HepG2 (cell line): Measurements from ENCODE around the gene CLEC11A. TPM values are rescaled to one million over a fixed set of nuclear protein-coding genes. Genes with fewer than 3 reads are reported as not detected.

Experiments used
- ATAC-seq: fragments of 200-7000 bp; cut with Tn5 transposase; 3 replicates; pipeline ENCODE4 v1.9.1; 2020; ENCODE audit warnings: mild to moderate bottlenecking, moderate library complexity
- BruUV-seq: library from RNA; stranded (reverse); fragments of 400-500 nt; replicated peaks from 2 replicates; lab custom pipeline; 2021; lab: Mats Ljungman, UMichigan
- CTCF ChIA-PET: fragments of 300-600 bp; formaldehyde crosslinking; extraction: SDS; loops from one replicate; lab custom pipeline; 2021; ENCODE audit warnings: low total read pairs, inconsistent platforms, low intra/inter-chr PET ratio; lab: Yijun Ruan, JAX
- POLR2A ChIA-PET: fragments of 350-600 bp; sonication (Branson Sonifier 250); formaldehyde crosslinking; loops from one replicate; lab custom pipeline; 2020; ENCODE audit warnings: antibody characterized with exemption, inconsistent platforms; lab: Yijun Ruan, JAX
- DNase-seq: peaks from one replicate; pipeline ENCODE4 v3.0.0-alpha.2; 2015; ENCODE audit warnings: low spot score
- FAIRE-seq: peaks from 3 replicates; lab custom pipeline; 2011; peaks lifted over from hg19 to GRCh38; lab: Jason Lieb, UNC
- H2AFZ ChIP-seq: one replicate; pipeline ENCODE4 v1.6.1; 2011; ENCODE audit warnings: low read length, inconsistent platforms
- H3K27ac ChIP-seq: fragments of 300-600 bp; 3 replicates; pipeline ENCODE4 v1.8.0; 2011; ENCODE audit warnings: mixed run types, mild to moderate bottlenecking, mixed read lengths, low read length, inconsistent platforms; ENCODE audit not compliant: insufficient read depth; ENCODE audit errors: extremely low read length
- H3K27me3 ChIP-seq, 2 experiments: fragments of 200-600 bp in 1 of 2; 2 replicates in 1 of 2; 3 replicates in 1 of 2; pipeline versions ENCODE4 v1.6.0 to v1.8.0; 2011; ENCODE audit warnings: low read length in 2 of 2, mild to moderate bottlenecking in 2 of 2, moderate library complexity in 2 of 2, inconsistent platforms in 1 of 2; ENCODE audit not compliant: insufficient read depth in 2 of 2, control insufficient read depth in 1 of 2
- H3K36me3 ChIP-seq, 2 experiments: fragments of 200-600 bp in 1 of 2; replicated peaks in 1 of 2; 2 replicates in 1 of 2; 3 replicates in 1 of 2; pipeline versions ENCODE4 v1.5.1 to v1.8.0; 2011; ENCODE audit warnings: low read length in 2 of 2, inconsistent platforms in 1 of 2; ENCODE audit not compliant: insufficient read depth in 2 of 2, control insufficient read depth in 1 of 2
- H3K4me1 ChIP-seq: 2 replicates; pipeline ENCODE4 v1.5.1; 2012; ENCODE audit warnings: low read length, inconsistent platforms; ENCODE audit not compliant: insufficient read depth
- H3K4me2 ChIP-seq: 2 replicates; pipeline ENCODE4 v1.6.0; 2011; ENCODE audit warnings: low read depth, low read length, inconsistent platforms
- H3K4me3 ChIP-seq, 3 experiments: fragments of 200-600 bp in 1 of 3; sonication (generic), shearing (Covaris generic) in 1 of 3; replicated peaks in 1 of 3; 2 replicates each; pipeline ENCODE4 v1.5.1; 2011 to 2016; ENCODE audit warnings: low read length in 3 of 3, inconsistent platforms in 2 of 3, low read depth in 2 of 3, mild to moderate bottlenecking in 2 of 3, control low read depth in 1 of 3, mixed read lengths in 1 of 3; ENCODE audit not compliant: insufficient read depth in 1 of 3
- H3K79me2 ChIP-seq: one replicate; pipeline ENCODE4 v1.6.1; 2011; ENCODE audit warnings: low read length, inconsistent platforms; ENCODE audit not compliant: insufficient read depth
- H3K9ac ChIP-seq: 2 replicates; pipeline ENCODE4 v1.6.0; 2011; ENCODE audit warnings: mild to moderate bottlenecking, low read depth, low read length, inconsistent platforms; ENCODE audit not compliant: insufficient read depth
- H3K9me3 ChIP-seq: 2 replicates; pipeline ENCODE4 v1.5.1; 2012; ENCODE audit warnings: mild to moderate bottlenecking, low read length
- H4K20me1 ChIP-seq: 2 replicates; pipeline ENCODE4 v1.6.0; 2011; ENCODE audit warnings: inconsistent platforms, mild to moderate bottlenecking, low read length, moderate library complexity; ENCODE audit not compliant: insufficient read depth
- ATF7-NPFF ChIP-seq: sonication (generic); formaldehyde crosslinking; IDR thresholded peaks from 2 replicates; pipeline ENCODE4 v1.8.1; 2023; ENCODE audit warnings: mild to moderate bottlenecking, low read depth, missing genetic modification reagents, moderate library complexity
- CC2D1A ChIP-seq: sonication (generic); formaldehyde crosslinking; IDR thresholded peaks from 2 replicates; pipeline ENCODE4 v1.8.1; 2023; ENCODE audit warnings: mild to moderate bottlenecking, missing genetic modification reagents
- FIP1L1 ChIP-seq: fragments of 200-400 bp; formaldehyde crosslinking; IDR thresholded peaks from 2 replicates; pipeline ENCODE4 v1.6.1; 2018; ENCODE audit warnings: low read depth, mild to moderate bottlenecking, low read length, moderate library complexity, borderline replicate concordance; ENCODE audit not compliant: insufficient read depth
- KDM2A ChIP-seq: sonication (generic); formaldehyde crosslinking; IDR thresholded peaks from 2 replicates; pipeline ENCODE4 v1.4.0; 2020; ENCODE audit warnings: low read depth, missing genetic modification reagents, borderline replicate concordance
- KDM4B ChIP-seq: sonication (generic); formaldehyde crosslinking; IDR thresholded peaks from 2 replicates; pipeline ENCODE4 v1.4.0; 2020; ENCODE audit warnings: missing genetic modification reagents
- MYC ChIP-seq: sonication (generic); formaldehyde crosslinking; IDR thresholded peaks from 2 replicates; pipeline ENCODE4 v1.9.0; 2021; ENCODE audit warnings: missing genetic modification reagents, borderline replicate concordance
- PAWR ChIP-seq: sonication (generic); formaldehyde crosslinking; IDR thresholded peaks from 2 replicates; pipeline ENCODE4 v1.4.0; 2020; ENCODE audit warnings: missing genetic modification reagents, mild to moderate bottlenecking, borderline replicate concordance
- RARG ChIP-seq: sonication (generic); formaldehyde crosslinking; IDR thresholded peaks from 2 replicates; pipeline ENCODE4 v1.4.0; 2020; ENCODE audit warnings: low read depth, mild to moderate bottlenecking, missing genetic modification reagents
- REPIN1 ChIP-seq: sonication (generic); formaldehyde crosslinking; IDR thresholded peaks from 2 replicates; pipeline ENCODE4 v1.8.0; 2022; ENCODE audit warnings: missing genetic modification reagents, low read depth, mild to moderate bottlenecking, borderline replicate concordance
- SALL2 ChIP-seq: sonication (generic); formaldehyde crosslinking; IDR thresholded peaks from 2 replicates; pipeline ENCODE4 v1.8.1; 2023; ENCODE audit warnings: mild to moderate bottlenecking, missing genetic modification reagents, inconsistent platforms
- XRCC5 ChIP-seq: fragments of 200-400 bp; formaldehyde crosslinking; optimal IDR thresholded peaks from 2 replicates; pipeline ENCODE3; 2017; ENCODE audit warnings: mild to moderate bottlenecking, low read length
- ZC3H4 ChIP-seq: sonication (generic); formaldehyde crosslinking; IDR thresholded peaks from 2 replicates; pipeline ENCODE4 v1.4.0; 2020; ENCODE audit warnings: missing genetic modification reagents, borderline replicate concordance
- ZNF367 ChIP-seq: sonication (generic); formaldehyde crosslinking; IDR thresholded peaks from 2 replicates; pipeline ENCODE4 v1.4.0; 2020; ENCODE audit warnings: missing genetic modification reagents, borderline replicate concordance
- WGBS: methylation state at CpG from one replicate; pipeline ENCODE4 v1.1.6; 2017; ENCODE audit warnings: low lambda C conversion rate; 5-methylcytosine and 5-hydroxymethylcytosine counted together
- in situ Hi-C: cut with HindIII; loops from 2 replicates; pipeline ENCODE4 v1.10.0; 2017; ENCODE audit warnings: low pct_unique_long_range_greater_than_20kb; ENCODE audit not compliant: extremely low pct_ligation_motif_present
- intact Hi-C: fragments of 100-400 bp; cut with micrococcal nuclease; formaldehyde crosslinking; loops from one replicate; pipeline ENCODE4 v1.10.0; 2022; ENCODE audit not compliant: unreplicated experiment
- polyA plus RNA-seq, 8 experiments: library from polyadenylated mRNA; depleted of rRNA in 3 of 8; stranded (reverse) in 7 of 8; unstranded in 1 of 8; fragments of >200 nt; fragmentation: Illumina TruSeq in 4 of 8; extraction: Trizol in 4 of 8; gene quantifications; 2 replicates each; pipeline versions ENCODE4 v1.2.1 to v1.2.3, GENCODE V29; 2011 to 2016; ENCODE audit warnings: low read depth in 4 of 8, missing spikeins in 1 of 8, mixed read lengths in 1 of 8; ENCODE audit not compliant: insufficient read depth in 1 of 8
- total RNA-seq, 5 experiments: library from RNA; depleted of rRNA; stranded (reverse); fragments of >200 nt; fragmentation: Illumina TruSeq; extraction: Trizol; gene quantifications; 2 replicates each; pipeline ENCODE4 v1.2.3, GENCODE V29; 2016; ENCODE audit warnings: low read depth in 1 of 5
- TF ChIP-seq, protein P1 (sequence below): sonication (generic); formaldehyde crosslinking; IDR thresholded peaks from 2 replicates; pipeline ENCODE4 v1.4.0; 2020; ENCODE audit warnings: missing genetic modification reagents
- TF ChIP-seq, protein P2 (sequence below): sonication (generic); formaldehyde crosslinking; IDR thresholded peaks from 2 replicates; pipeline ENCODE4 v1.4.0; 2020; ENCODE audit warnings: mild to moderate bottlenecking, missing genetic modification reagents

Gene CLEC11A
- total and polyA plus RNA-seq, 2 of the 13 experiments (the other 11 are each of a cell fraction or from before 2014, with no cell fraction given), result not detected

DNA sequence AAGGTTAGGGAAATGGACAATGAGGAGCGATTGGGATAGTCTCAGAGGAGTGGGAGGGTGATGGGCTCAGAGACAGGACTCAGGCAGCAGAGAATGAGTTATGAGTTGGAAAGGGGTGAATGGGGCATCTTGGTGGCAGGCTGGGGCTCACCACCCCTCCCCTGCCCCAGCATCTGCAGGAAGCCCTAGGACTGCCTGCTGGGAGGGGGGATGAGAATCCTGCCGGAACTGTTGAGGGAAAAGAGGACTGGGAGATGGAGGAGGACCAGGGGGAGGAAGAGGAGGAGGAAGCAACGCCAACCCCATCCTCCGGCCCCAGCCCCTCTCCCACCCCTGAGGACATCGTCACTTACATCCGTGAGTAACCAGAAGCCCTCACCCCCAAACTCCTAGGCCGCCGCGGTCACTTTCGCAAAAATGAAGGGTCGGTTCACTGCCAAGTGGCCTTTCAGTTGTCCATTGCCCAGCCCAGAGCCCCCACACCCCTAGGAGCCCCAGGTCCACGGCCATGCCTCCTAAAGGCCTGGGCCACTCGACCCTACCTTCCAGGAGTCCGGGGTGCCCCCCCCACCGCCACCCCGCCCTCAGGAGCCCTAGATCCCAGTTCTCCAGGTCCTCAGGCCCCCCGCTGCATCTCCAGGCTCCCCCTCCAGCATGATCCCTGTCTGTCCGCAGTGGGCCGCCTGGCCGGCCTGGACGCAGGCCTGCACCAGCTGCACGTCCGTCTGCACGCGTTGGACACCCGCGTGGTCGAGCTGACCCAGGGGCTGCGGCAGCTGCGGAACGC, 764 bp downstream of the CLEC11A start (continued):
- no peak for TF ChIP-seq KDM2A (CRISPR knock-in tag)
- TF ChIP-seq ZC3H4, result no peak
- TF ChIP-seq, protein P1, sequence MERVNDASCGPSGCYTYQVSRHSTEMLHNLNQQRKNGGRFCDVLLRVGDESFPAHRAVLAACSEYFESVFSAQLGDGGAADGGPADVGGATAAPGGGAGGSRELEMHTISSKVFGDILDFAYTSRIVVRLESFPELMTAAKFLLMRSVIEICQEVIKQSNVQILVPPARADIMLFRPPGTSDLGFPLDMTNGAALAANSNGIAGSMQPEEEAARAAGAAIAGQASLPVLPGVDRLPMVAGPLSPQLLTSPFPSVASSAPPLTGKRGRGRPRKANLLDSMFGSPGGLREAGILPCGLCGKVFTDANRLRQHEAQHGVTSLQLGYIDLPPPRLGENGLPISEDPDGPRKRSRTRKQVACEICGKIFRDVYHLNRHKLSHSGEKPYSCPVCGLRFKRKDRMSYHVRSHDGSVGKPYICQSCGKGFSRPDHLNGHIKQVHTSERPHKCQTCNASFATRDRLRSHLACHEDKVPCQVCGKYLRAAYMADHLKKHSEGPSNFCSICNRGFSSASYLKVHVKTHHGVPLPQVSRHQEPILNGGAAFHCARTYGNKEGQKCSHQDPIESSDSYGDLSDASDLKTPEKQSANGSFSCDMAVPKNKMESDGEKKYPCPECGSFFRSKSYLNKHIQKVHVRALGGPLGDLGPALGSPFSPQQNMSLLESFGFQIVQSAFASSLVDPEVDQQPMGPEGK (CRISPR knock-in tag), result no peak
- no peak for TF ChIP-seq RARG (CRISPR knock-in tag)
- peak; percentile 39; the same call in 1 of the 2 replicates for TF ChIP-seq MYC (CRISPR knock-in tag)
- no peak for TF ChIP-seq CC2D1A (CRISPR knock-in tag)
- no peak for TF ChIP-seq SALL2

DNA sequence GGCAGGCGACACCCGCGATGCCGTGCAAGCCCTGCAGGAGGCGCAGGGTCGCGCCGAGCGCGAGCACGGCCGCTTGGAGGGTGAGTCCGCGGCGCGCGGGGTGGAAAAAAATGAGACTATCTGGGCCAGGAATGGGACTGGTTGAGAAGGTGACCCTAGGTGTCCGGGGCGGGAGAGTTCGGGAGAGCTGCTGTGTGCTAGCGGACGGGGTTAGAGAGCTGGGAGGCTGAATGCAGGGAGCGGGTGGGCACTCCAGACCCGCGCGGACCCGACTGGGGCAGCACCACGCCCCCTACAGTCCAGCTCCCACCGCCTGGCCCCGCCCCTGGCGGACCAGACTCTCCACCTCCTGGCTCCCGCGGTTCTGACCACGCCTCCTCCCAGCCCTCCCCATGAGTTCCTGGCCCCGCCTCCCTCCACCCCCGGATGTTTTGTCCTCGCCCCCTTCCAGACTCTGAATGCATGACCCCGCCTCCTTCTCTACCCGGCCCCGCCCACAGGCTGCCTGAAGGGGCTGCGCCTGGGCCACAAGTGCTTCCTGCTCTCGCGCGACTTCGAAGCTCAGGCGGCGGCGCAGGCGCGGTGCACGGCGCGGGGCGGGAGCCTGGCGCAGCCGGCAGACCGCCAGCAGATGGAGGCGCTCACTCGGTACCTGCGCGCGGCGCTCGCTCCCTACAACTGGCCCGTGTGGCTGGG, 1.5 kb downstream of the CLEC11A start:
- ChIA-PET POLR2A (interaction anchor here (1.0 kb wide), 1 partner anchor 80 kb away, joined by 3 read pairs; no protein-coding TSS in a partner anchor), CTCF (interaction anchor here (1.4 kb wide), 1 partner anchor 59 kb away, joined by 5 read pairs; no protein-coding TSS in a partner anchor)
- H3K9me3 ChIP-seq, result no peaks in the 10 kb centered on the region
- no peaks in the 10 kb centered on the region for H3K36me3 ChIP-seq
- FAIRE-seq (no peak), ATAC-seq (peak; percentile 80), DNase-seq (peak; percentile 38)
- H2AFZ ChIP-seq, result no peak overlapping the region
- BruUV-seq, result no TSS peak
- no peak overlapping the region for H3K27ac ChIP-seq
- peak overlapping the region; percentile 34 to 69 (median 43); a peak in 5 of 6 replicates for H3K4me3 ChIP-seq
- intact Hi-C loops, result loop anchor here (5.0 kb wide), 1 partner anchor 58 kb away; no protein-coding TSS in a partner anchor
- no peaks in the 10 kb centered on the region for H4K20me1 ChIP-seq
- peaks cover 9 to 50% of the 10 kb centered on the region in 2 experiments for H3K27me3 ChIP-seq
- no peaks in the 10 kb centered on the region for H3K79me2 ChIP-seq
- 31% methylated on average over 43 of the region's 65 CpGs for WGBS
- H3K9ac ChIP-seq, result no peak overlapping the region
- in situ Hi-C loops, result no loop called here
- no peaks in the 10 kb centered on the region for H3K4me1 ChIP-seq
- H3K4me2 ChIP-seq, result peak overlapping the region; percentile 74
- TF ChIP-seq, protein P2, sequence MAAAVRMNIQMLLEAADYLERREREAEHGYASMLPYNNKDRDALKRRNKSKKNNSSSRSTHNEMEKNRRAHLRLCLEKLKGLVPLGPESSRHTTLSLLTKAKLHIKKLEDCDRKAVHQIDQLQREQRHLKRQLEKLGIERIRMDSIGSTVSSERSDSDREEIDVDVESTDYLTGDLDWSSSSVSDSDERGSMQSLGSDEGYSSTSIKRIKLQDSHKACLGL (CRISPR knock-in tag), result no peak
- TF ChIP-seq REPIN1 (no peak), FIP1L1 (no peak), PAWR (no peak), ZNF367 (CRISPR knock-in tag) (no peak), ATF7-NPFF (no peak), XRCC5 (peak; percentile 68), KDM4B (no peak)
